WTC11 (cell line): ENCODE results near the gene CTNS. TPM values are rescaled to one million over a fixed set of nuclear protein-coding genes. Genes with fewer than 3 reads are reported as not detected.

Source experiments
- ATAC-seq: fragments of 200-7000 bp; cut with Tn5 transposase; 2 replicates; pipeline ENCODE4 v1.10.0; 2021; ENCODE audit warnings: mild to moderate bottlenecking, moderate library complexity
- CTCF ChIA-PET: fragments of 300-600 bp; sonication (Branson Sonifier 250); formaldehyde crosslinking; loops from one replicate; lab custom pipeline; 2021; ENCODE audit warnings: antibody characterized with exemption; lab: Charles Lee
- POLR2A ChIA-PET: fragments of 350-600 bp; sonication (Branson Sonifier 250); formaldehyde crosslinking; loops from one replicate; lab custom pipeline; 2021; ENCODE audit warnings: antibody characterized with exemption; lab: Charles Lee
- DNase-seq: peaks from one replicate; pipeline ENCODE4 v3.0.0; 2021; ENCODE audit warnings: low spot score
- H3K27ac Mint-ChIP-seq: 2 replicates; pipeline ENCODE4 v1.8.0; 2021; ENCODE audit warnings: mixed read lengths
- H3K27me3 Mint-ChIP-seq: 2 replicates; pipeline ENCODE4 v1.8.0; 2021; ENCODE audit warnings: low read depth, mild to moderate bottlenecking, moderate library complexity, mixed read lengths
- H3K36me3 Mint-ChIP-seq: 2 replicates; pipeline ENCODE4 v1.8.0; 2021; ENCODE audit warnings: mixed read lengths
- H3K4me1 Mint-ChIP-seq: 2 replicates; pipeline ENCODE4 v1.8.0; 2022; ENCODE audit warnings: mixed read lengths
- H3K4me3 Mint-ChIP-seq: 2 replicates; pipeline ENCODE4 v1.8.0; 2021; ENCODE audit warnings: mild to moderate bottlenecking, moderate library complexity, mixed read lengths
- H3K9me3 Mint-ChIP-seq: 2 replicates; pipeline ENCODE4 v1.8.0; 2021; ENCODE audit warnings: mixed read lengths
- CREB1 ChIP-seq: sonication (generic); formaldehyde crosslinking; IDR thresholded peaks from 2 replicates; pipeline ENCODE4 v1.8.0; 2023; ENCODE audit warnings: mild to moderate bottlenecking, missing genetic modification reagents
- ESRRA ChIP-seq: sonication (generic); formaldehyde crosslinking; IDR thresholded peaks from 2 replicates; pipeline ENCODE4 v1.8.1; 2022; ENCODE audit warnings: mild to moderate bottlenecking, missing genetic modification reagents, borderline replicate concordance
- FOXJ3 ChIP-seq: sonication (generic); formaldehyde crosslinking; IDR thresholded peaks from 2 replicates; pipeline ENCODE4 v1.9.0; 2021; ENCODE audit warnings: missing genetic modification reagents, mild to moderate bottlenecking, borderline replicate concordance
- FOXP1 ChIP-seq: sonication (generic); formaldehyde crosslinking; IDR thresholded peaks from 2 replicates; pipeline ENCODE4 v1.8.0; 2022; ENCODE audit warnings: missing genetic modification reagents, mild to moderate bottlenecking, moderate library complexity, borderline replicate concordance
- HMGXB4 ChIP-seq: sonication (generic); formaldehyde crosslinking; IDR thresholded peaks from 2 replicates; pipeline ENCODE4 v1.8.1; 2023; ENCODE audit warnings: mild to moderate bottlenecking, moderate library complexity, missing genetic modification reagents
- IRF2 ChIP-seq: sonication (generic); formaldehyde crosslinking; IDR thresholded peaks from 2 replicates; pipeline ENCODE4 v1.8.0; 2022; ENCODE audit warnings: low read depth, missing genetic modification reagents, borderline replicate concordance
- JAZF1 ChIP-seq: fragments of 250-450 bp; sonication (Bioruptor Pico); IDR thresholded peaks from 2 replicates; pipeline ENCODE4 v1.9.0; 2021; ENCODE audit warnings: moderate library complexity, mild to moderate bottlenecking, inconsistent platforms
- MXD4 ChIP-seq: fragments of 250-450 bp; sonication (Bioruptor Pico); IDR thresholded peaks from 2 replicates; pipeline ENCODE4 v1.8.0; 2021; ENCODE audit warnings: mild to moderate bottlenecking, moderate library complexity, borderline replicate concordance
- NFE2L1 ChIP-seq: sonication (generic); formaldehyde crosslinking; IDR thresholded peaks from 2 replicates; pipeline ENCODE4 v1.8.1; 2023; ENCODE audit warnings: missing genetic modification reagents
- NFYB ChIP-seq: sonication (generic); formaldehyde crosslinking; conservative IDR thresholded peaks from 2 replicates; pipeline ENCODE4 v1.8.0; 2022; ENCODE audit warnings: low read depth, missing genetic modification reagents
- PRDM15 ChIP-seq: sonication (generic); formaldehyde crosslinking; IDR thresholded peaks from 2 replicates; pipeline ENCODE4 v1.8.0; 2022; ENCODE audit warnings: missing genetic modification reagents
- SP1 ChIP-seq: sonication (generic); formaldehyde crosslinking; conservative IDR thresholded peaks from 2 replicates; pipeline ENCODE4 v1.8.1; 2022; ENCODE audit warnings: missing genetic modification reagents
- TCF7 ChIP-seq: sonication (generic); formaldehyde crosslinking; IDR thresholded peaks from 2 replicates; pipeline ENCODE4 v1.8.0; 2022; ENCODE audit warnings: mild to moderate bottlenecking, low read depth, missing genetic modification reagents, moderate library complexity
- ZNF219 ChIP-seq: sonication (generic); formaldehyde crosslinking; IDR thresholded peaks from 2 replicates; pipeline ENCODE4 v1.8.0; 2023; ENCODE audit warnings: missing genetic modification reagents, mild to moderate bottlenecking, borderline replicate concordance
- ZNF232 ChIP-seq: sonication (generic); formaldehyde crosslinking; IDR thresholded peaks from 2 replicates; pipeline ENCODE4 v1.8.0; 2022; ENCODE audit warnings: mild to moderate bottlenecking, missing genetic modification reagents
- ZNF263 ChIP-seq: sonication (generic); formaldehyde crosslinking; IDR thresholded peaks from 2 replicates; pipeline ENCODE4 v1.8.1; 2022; ENCODE audit warnings: low read depth, mild to moderate bottlenecking, moderate library complexity, missing genetic modification reagents
- ZNF317 ChIP-seq: sonication (generic); formaldehyde crosslinking; IDR thresholded peaks from 2 replicates; pipeline ENCODE4 v1.8.1; 2023; ENCODE audit warnings: low read depth, mild to moderate bottlenecking, moderate library complexity, missing genetic modification reagents, borderline replicate concordance
- total RNA-seq: library from RNA; stranded (reverse); gene quantifications from 3 replicates; pipeline ENCODE4 v1.2.3, GENCODE V29; 2021
- TF ChIP-seq, protein P1 (sequence below): sonication (generic); formaldehyde crosslinking; IDR thresholded peaks from 2 replicates; pipeline ENCODE4 v1.8.0; 2023; ENCODE audit warnings: mild to moderate bottlenecking, missing genetic modification reagents
- TF ChIP-seq, protein P2 (sequence below): fragments of 250-450 bp; sonication (Bioruptor Pico); conservative IDR thresholded peaks from 2 replicates; pipeline ENCODE4 v1.9.0; 2021; ENCODE audit warnings: mild to moderate bottlenecking
- TF ChIP-seq, protein P3 (sequence below): sonication (generic); formaldehyde crosslinking; IDR thresholded peaks from 2 replicates; pipeline ENCODE4 v1.8.1; 2022; ENCODE audit warnings: low read depth, missing genetic modification reagents, borderline replicate concordance

Gene CTNS
- total RNA-seq, 1 experiment from 2014 or later = 10.7 TPM

DNA sequence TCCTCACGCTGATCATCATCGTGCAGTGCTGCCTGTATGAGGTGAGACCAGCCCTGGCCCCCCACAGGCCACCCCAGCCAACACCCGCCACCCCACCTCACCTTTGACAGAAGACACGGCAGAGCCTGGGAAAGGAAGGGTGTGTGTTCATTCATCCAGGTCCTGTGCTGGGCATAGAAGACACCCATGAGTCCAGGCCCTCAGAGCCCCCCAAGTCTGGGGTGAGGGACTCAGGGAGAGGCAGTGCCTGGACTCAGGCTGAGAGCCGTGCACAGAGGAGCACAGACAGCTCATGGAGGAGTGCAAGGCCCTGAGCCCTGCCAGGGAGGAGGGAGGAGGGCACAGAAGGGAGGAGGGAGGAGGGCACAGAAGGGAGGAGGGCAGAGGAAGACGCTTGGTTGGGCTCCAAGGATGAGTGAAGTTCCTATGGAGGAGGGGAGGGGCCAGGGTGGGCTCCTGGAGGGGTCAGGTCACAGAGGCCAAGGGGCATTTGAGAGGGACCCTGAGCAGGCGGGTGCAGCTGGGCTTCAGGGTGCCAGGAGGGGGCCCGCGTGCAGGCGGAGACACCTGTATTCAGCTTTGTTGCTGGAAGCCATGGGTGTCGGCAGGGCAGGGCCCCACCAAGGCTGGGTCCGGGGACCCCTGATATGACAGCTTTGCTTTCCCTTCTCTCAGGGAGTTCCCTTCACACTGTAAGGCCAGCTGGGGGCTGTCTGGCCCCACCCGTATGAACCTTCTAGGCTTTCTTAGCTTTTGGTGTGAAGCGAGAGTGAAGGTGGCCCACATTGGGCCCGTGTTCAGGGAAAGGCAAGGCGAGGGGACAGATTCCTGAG is 20.4 kb downstream of the CTNS start (continued):
- TF ChIP-seq, protein P1, sequence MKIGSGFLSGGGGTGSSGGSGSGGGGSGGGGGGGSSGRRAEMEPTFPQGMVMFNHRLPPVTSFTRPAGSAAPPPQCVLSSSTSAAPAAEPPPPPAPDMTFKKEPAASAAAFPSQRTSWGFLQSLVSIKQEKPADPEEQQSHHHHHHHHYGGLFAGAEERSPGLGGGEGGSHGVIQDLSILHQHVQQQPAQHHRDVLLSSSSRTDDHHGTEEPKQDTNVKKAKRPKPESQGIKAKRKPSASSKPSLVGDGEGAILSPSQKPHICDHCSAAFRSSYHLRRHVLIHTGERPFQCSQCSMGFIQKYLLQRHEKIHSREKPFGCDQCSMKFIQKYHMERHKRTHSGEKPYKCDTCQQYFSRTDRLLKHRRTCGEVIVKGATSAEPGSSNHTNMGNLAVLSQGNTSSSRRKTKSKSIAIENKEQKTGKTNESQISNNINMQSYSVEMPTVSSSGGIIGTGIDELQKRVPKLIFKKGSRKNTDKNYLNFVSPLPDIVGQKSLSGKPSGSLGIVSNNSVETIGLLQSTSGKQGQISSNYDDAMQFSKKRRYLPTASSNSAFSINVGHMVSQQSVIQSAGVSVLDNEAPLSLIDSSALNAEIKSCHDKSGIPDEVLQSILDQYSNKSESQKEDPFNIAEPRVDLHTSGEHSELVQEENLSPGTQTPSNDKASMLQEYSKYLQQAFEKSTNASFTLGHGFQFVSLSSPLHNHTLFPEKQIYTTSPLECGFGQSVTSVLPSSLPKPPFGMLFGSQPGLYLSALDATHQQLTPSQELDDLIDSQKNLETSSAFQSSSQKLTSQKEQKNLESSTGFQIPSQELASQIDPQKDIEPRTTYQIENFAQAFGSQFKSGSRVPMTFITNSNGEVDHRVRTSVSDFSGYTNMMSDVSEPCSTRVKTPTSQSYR (CRISPR knock-in tag) = no peak
- TF ChIP-seq FOXP1 (CRISPR knock-in tag) (no peak), ZNF232 (CRISPR knock-in tag) (no peak), JAZF1 (CRISPR knock-in tag) (no peak), ZNF263 (no peak), NFE2L1 (CRISPR knock-in tag) (no peak), ZNF317 (no peak), ESRRA (CRISPR knock-in tag) (no peak), SP1 (no peak)
- TF ChIP-seq, protein P2, sequence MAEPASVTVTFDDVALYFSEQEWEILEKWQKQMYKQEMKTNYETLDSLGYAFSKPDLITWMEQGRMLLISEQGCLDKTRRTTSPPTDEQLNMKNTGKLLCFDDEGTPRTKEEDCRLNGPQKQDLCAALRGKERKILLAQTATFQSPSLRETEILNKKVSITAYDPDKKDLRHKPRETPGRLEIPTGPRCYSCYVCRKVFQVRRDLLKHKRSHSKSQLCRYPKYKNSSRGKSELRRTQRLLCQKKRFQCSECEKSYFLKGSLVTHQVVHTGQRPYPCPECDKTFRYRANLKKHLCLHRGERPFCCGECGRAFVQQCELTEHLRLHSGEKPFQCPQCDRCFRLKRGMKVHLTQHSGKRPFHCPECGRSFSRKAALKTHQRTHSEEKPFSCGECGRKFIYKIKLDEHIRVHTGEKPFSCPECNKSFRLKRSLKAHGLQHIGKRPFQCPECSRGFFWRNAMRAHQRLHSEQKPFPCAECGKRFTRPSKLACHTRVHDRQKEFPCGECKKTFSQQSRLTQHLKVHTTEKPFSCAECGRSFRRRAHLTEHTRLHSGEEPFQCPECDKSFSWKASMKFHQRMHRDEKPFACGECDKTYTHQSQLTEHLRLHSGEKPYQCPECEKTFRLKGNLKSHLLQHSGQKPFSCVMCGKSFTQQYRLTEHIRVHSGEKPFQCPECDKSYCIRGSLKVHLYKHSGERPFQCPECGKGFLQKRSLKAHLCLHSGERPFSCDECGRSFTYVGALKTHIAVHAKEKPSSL (CRISPR knock-in tag) = no peak
- TF ChIP-seq, protein P3, sequence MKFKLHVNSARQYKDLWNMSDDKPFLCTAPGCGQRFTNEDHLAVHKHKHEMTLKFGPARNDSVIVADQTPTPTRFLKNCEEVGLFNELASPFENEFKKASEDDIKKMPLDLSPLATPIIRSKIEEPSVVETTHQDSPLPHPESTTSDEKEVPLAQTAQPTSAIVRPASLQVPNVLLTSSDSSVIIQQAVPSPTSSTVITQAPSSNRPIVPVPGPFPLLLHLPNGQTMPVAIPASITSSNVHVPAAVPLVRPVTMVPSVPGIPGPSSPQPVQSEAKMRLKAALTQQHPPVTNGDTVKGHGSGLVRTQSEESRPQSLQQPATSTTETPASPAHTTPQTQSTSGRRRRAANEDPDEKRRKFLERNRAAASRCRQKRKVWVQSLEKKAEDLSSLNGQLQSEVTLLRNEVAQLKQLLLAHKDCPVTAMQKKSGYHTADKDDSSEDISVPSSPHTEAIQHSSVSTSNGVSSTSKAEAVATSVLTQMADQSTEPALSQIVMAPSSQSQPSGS (CRISPR knock-in tag) = no peak

GRCh38 chr17:3657588-3657869 is 21.0 kb downstream of the CTNS start:
- H3K27ac Mint-ChIP-seq = no peak overlapping the region
- POLR2A ChIA-PET = no interaction called here
- no peak for TF ChIP-seq TCF7 (CRISPR knock-in tag)
- no peak for TF ChIP-seq MXD4 (CRISPR knock-in tag)
- TF ChIP-seq HMGXB4 = no peak
- TF ChIP-seq ZNF219 (CRISPR knock-in tag) = no peak
- TF ChIP-seq IRF2 = no peak
- no peak for TF ChIP-seq FOXJ3 (CRISPR knock-in tag)
- TF ChIP-seq PRDM15 (CRISPR knock-in tag) = no peak
- no peak for TF ChIP-seq NFYB (CRISPR knock-in tag)
- TF ChIP-seq CREB1 = no peak

More at GRCh38 chr17:3657588-3657869, 21.0 kb downstream of the CTNS start:
- Mint-ChIP-seq H3K4me1 (no peaks in the 10 kb centered on the region), H3K36me3 (no peaks in the 10 kb centered on the region), H3K4me3 (no peak overlapping the region), H3K9me3 (no peaks in the 10 kb centered on the region), H3K27me3 (no peaks in the 10 kb centered on the region)
- DNase-seq (no peak), ATAC-seq (no peak)
- CTCF ChIA-PET = interaction anchor here (0.6 to 1.4 kb wide), 2 partner anchors 12 to 25 kb away, joined by 3 to 4 read pairs; no protein-coding TSS in a partner anchor
